ENCODE results near the gene IRAK1BP1. TPM values are rescaled to one million over a fixed set of nuclear protein-coding genes. Genes with fewer than 3 reads are reported as not detected.
A peak's percentile ranks its signal among the peaks of the same experiment; 100 is the strongest.
"Not testable (repeated sequence)": the region's sequence is repeated elsewhere in the genome, so short reads cannot be mapped to it uniquely, and the experiment has no call there.

The IRAK1BP1 gene
- polyA plus RNA-seq (2013, experiment 1 of 2; ENCODE audit: insufficient read length) = 1.5 TPM
- 1.8 TPM for polyA plus RNA-seq (2013, experiment 2 of 2; ENCODE audit: insufficient read length)

- DNase-seq = peak; percentile 81
These were observed at the start of gene IRAK1BP1 for GRCh38 chr6:78867370-78868040. Gene IRAK1BP1 (plus strand): TSS chr6:78867551. CDS start chr6:78867577, 26 bp downstream.

GRCh38 chr6:78824045-78824444, 43.3 kb upstream of the IRAK1BP1 start:
- no peak for DNase-seq

DNA sequence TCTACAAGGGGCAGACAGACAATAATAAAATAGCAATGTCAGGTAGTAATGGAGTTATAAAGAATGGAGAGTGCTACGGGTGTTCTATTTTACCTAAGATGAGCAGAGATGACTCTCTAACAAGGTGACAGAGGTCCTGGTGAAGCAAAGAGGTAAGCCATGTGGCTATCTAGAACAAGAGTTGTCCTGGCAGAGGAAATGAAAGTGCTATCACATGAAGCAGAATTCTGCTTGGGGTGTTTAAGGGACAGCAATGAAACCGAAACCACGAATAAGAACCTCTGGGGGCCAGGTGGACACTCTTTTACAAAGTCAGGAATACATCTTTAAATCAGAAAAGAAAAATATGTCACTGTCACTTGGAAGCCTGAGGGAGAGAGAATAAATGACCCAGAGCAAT, 37.9 kb upstream of the IRAK1BP1 start:
- DNase-seq = no peak

- DNase-seq = no peak
These were observed 36.5 kb upstream of the IRAK1BP1 start for GRCh38 chr6:78830805-78831204.

DNA sequence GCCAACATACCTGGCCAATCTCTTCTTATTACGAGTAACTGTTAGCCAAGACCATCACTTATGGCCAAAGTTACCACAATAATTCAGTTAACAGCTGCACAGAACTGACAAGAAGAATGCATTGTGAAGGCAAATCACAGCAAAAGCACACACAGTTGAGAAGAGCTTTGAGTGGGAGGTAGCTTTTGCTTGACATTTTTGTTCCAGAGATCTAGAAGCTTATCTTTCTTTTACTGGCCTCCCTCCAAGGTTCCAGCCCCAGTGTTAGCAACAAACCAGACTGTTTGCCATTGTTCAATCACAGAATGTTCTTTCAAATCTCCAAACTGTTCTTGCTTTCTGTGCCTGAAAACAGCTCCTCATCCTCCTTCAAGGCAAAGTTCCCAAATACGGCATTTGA, 35.9 kb upstream of the IRAK1BP1 start:
- DNase-seq = no peak

DNA sequence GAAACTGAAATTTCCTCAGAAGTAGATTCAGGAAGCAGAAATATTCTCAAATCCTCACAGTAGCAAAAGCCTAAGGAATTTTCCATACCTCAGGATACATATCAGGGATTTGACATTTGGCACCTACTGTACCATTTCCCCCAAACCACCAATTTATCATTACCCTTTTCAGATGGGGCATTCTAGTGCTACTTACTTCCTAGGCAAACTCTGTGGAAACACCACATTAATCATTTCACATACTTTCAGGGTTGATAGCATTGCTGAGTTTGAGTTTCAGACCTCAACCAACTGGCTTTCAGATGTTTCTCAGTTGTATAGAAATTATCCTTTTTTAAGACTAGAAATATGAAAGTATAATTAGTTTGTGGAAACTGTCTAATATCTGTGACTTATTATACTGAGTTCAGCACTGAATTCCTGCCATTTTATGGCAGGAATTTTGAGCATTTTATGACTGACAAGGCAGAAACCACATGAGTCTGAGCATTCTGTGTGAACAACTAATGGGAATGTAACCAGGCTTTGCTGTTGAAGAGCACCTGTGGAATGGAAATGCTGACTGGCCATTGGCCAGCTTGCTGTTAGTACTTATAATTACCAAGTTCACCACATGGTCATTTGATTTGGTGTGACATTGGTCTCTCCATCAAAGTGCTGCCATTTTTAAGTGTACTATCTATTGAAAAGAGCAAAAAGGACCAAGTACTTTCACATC, 35.1 kb upstream of the IRAK1BP1 start:
- no peak for DNase-seq

DNA sequence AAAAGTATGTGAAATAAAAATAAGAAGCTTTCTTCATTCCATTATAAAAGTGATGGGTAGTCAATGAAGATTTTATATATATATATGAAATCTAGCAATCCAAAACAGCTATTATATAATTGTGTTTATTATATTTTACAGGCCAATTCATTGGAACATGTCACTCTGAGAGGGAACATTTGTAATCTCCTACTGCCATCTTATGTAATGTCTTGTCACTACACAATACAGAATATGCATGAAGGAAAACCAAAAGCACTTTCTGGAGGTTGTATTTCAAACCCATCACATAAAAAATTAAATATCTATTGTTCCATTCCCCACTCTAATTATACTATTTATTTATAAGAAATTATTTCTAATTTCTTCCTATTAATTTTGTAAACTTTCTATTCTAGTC, 31.5 kb upstream of the IRAK1BP1 start:
- peak; percentile 20 for DNase-seq

DNA sequence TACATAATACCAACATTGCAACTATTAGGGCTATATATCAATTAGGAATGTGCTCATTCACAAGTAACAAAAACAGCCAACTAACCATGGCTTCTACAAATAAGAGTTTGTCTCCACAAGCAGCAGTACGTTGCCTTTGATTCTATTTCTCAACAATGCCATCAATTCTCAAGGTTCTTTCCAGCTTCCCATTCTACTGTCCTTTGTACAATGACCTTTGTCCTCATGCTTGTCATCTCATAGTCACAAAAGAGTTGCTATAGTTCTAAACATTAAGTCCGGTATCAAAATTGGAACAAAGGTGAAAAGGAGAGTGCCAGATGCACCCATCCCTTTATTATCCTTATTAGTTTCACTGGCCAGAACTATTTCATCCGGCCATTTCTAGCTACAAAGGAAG, 30.8 kb upstream of the IRAK1BP1 start:
- DNase-seq = no peak

DNA sequence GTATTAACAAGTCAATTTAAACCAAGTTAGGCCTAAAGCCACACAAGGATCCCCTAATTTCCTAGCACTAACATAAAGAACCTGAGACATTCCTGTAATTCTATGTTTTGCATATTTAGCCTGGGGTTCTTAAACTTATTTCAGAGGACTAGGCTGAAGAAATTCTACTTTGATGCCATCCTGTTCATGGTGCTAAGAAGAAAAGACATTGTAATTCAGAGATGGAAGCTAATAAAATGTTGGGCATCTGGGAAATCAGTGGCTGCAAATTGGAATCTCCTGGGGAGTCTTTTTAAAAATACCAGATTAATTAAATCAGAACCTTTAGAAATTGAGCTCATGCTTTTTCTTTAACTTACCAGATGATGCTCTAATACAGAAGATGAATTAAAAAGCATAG, 26.2 kb upstream of the IRAK1BP1 start:
- no peak for DNase-seq

- no peak for DNase-seq
These were observed 24.4 kb upstream of the IRAK1BP1 start for GRCh38 chr6:78842953-78843352.

- DNase-seq = no peak
These were observed 22.5 kb upstream of the IRAK1BP1 start for GRCh38 chr6:78844899-78845298.

- DNase-seq = no peak
These were observed 21.8 kb upstream of the IRAK1BP1 start for GRCh38 chr6:78845567-78845966.

- DNase-seq = no peak
These were observed 16.7 kb upstream of the IRAK1BP1 start for GRCh38 chr6:78850621-78851020.

DNA sequence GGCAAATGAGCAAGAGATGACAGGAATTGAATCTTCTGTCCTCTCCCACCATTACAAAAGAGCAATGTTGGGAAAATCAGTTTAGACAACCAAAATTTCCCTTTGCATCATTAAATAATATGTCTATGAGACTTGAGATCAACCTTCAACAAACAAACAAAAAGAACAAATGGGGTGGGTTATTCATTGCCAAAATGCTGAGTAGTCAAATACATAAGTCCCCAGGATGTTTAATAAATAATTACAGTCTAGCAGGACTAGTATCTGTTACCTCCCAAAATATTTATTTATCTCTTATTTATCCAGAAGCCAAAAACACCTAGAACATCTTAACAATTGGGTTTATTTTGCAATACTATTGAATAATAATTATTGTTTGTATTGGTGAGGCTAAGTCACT, 16.2 kb upstream of the IRAK1BP1 start:
- DNase-seq = no peak

GRCh38 chr6:78854546-78854945, 12.8 kb upstream of the IRAK1BP1 start:
- DNase-seq = no peak

DNA sequence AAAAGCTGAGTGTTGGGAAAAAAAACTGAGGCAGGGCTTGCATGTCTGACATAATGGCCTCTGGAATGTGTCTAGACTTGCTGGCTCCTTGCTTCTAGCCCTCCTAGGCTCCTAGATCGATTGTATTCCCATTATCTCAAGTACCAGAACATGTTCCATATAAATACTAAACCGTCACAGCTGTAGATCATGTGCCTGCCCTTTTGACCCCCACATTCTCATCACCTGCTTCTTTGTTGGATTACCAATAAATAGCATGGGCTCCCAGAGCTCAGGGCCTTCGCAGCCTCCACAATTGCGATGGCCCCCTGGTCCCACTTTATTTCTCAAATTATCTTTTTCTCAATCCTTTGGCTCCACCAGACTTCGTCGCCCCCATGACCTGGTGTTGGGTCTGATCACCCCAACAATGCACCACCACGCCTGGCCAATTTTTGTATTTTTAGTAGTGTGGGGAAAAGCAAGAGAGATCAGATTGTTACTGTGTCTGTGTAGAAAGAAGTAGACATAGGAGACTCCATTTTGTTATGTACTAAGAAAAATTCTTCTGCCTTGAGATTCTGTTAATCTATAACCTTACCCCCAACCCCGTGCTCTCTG, 8.9 kb upstream of the IRAK1BP1 start:
- DNase-seq = not testable (repeated sequence)

DNA sequence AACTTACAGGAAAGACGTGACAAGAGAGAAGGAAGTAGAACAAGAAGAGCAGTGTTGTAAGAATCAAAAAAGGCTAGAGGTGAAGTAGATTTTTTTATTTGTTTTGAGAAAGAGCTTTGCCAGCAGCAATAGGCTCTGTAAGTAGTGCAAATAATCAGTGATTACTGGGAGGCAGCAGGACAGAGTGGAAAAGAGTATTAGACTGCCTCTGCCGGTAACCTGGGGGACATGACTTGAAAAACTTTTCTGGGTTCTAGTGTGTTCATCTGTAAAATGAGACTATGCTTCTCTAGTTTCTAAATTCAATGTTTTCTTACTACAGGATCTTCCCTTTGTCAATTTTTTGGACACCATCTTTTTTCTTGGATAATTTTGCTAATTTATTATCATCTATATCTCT, 5.8 kb upstream of the IRAK1BP1 start:
- DNase-seq = no peak

DNA sequence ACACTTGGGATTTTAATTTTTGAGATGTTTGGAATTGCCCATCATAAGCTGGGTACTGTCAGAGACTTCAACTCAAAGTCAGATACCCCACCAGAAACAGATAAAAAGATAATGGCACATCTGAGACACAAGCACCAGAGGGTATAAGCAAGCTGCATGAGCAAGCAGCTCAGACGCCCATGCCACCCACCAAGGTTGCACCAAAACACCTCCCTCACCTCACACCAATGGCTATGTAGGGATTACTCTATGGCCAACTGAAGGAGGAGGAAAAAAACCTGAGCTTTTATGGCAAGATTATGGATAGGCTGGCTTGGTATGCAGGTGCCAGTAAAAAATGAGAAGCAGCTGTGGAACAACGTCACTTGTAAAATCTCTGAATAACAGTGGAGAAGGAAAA, 3.8 kb upstream of the IRAK1BP1 start:
- DNase-seq = no peak

- DNase-seq = no peak
These were observed 2.4 kb upstream of the IRAK1BP1 start for GRCh38 chr6:78864957-78865356.

GRCh38 chr6:78867020-78867369, 356 bp upstream of the IRAK1BP1 start:
- DNase-seq = no peak

- no peak for DNase-seq
These were observed 765 bp downstream of the IRAK1BP1 start for GRCh38 chr6:78868116-78868515.

DNA sequence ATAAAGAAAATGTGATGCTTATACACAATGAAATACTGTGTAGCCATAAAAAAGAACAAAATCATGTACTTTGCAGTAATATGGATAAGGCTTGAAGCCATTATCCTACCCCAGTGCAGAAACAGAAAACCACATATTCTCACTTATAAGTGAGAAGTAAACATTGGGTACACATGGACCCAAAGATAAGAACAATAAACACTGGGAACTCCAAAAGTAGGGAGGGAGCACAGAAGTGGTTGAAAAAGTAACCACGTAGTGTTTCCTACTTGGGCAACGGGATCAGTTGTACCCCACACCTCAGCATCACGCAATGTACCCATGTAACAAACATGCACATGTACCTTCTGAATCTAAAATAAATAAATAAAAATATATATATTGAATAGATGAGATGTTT, 8.2 kb downstream of the IRAK1BP1 start:
- DNase-seq = no peak

GRCh38 chr6:78883651-78884050, 16.3 kb downstream of the IRAK1BP1 start:
- DNase-seq = no peak

- DNase-seq = not testable (repeated sequence)
These were observed 22.6 kb downstream of the IRAK1BP1 start for GRCh38 chr6:78889901-78890300.

Measured in fibroblast of skin of scalp (primary cell).